B cell (primary cell): ENCODE results near the gene TGM3. TPM values are rescaled to one million over a fixed set of nuclear protein-coding genes. Genes with fewer than 3 reads are reported as not detected.
A peak's percentile ranks its signal among the peaks of the same experiment; 100 is the strongest.

Experiments used
- ATAC-seq: fragments of 200-7000 bp; cut with Tn5 transposase; one replicate; pipeline ENCODE4 v1.10.0; 2021; ENCODE audit warnings: low read depth, mild to moderate bottlenecking, moderate number of reproducible peaks, moderate library complexity
- CTCF ChIA-PET: fragments of 350-600 bp; sonication (Branson Sonifier 250); formaldehyde crosslinking; loops from one replicate; lab custom pipeline; 2021; ENCODE audit warnings: antibody characterized with exemption, inconsistent platforms; lab: Charles Lee
- POLR2A ChIA-PET: fragments of 350-600 bp; sonication (Branson Sonifier 250); formaldehyde crosslinking; loops from one replicate; lab custom pipeline; 2021; ENCODE audit warnings: antibody characterized with exemption; lab: Charles Lee
- DNase-seq: peaks from one replicate; pipeline ENCODE4 v3.0.0; 2013
- H2AFZ ChIP-seq: 2 replicates; pipeline ENCODE4 v1.6.1; 2012; ENCODE audit warnings: mild to moderate bottlenecking, low read depth, low read length; ENCODE audit not compliant: insufficient read depth, poor library complexity, severe bottlenecking
- H3K27ac ChIP-seq, 2 donors: 1 replicate in 1 of 2; 2 replicates in 1 of 2; pipeline ENCODE4 v1.5.1; 2012 to 2013; ENCODE audit warnings: low read length in 2 of 2, mild to moderate bottlenecking in 2 of 2, moderate library complexity in 1 of 2
- H3K27me3 ChIP-seq, 4 experiments: fragments of 200-600 bp in 1 of 4; sonication (generic) in 1 of 4; replicated peaks in 1 of 4; 1 replicate in 2 of 4; 2 replicates in 2 of 4; pipeline versions ENCODE4 v1.6.1 to v1.7.0; 2013 to 2016; ENCODE audit warnings: low read length in 3 of 4, mild to moderate bottlenecking in 2 of 4, mixed read lengths in 1 of 4, moderate library complexity in 1 of 4; ENCODE audit not compliant: insufficient read depth in 4 of 4, control insufficient read depth in 3 of 4; ENCODE audit errors: control extremely low read depth in 1 of 4
- H3K36me3 ChIP-seq, 2 experiments: replicated peaks in 1 of 2; 1 replicate in 1 of 2; 2 replicates in 1 of 2; pipeline versions ENCODE4 v1.6.1 to v1.7.1; 2013; ENCODE audit warnings: low read length in 1 of 2; ENCODE audit not compliant: insufficient read depth in 2 of 2, control insufficient read depth in 1 of 2; ENCODE audit errors: control extremely low read depth in 1 of 2, extremely low read depth in 1 of 2
- H3K4me1 ChIP-seq, 2 donors: fragments of 200-600 bp in 1 of 2; sonication (generic) in 1 of 2; 1 replicate in 1 of 2; 2 replicates in 1 of 2; pipeline versions ENCODE4 v1.5.1 to v1.6.1; 2013 to 2017; ENCODE audit warnings: low read length in 2 of 2; ENCODE audit not compliant: control insufficient read depth in 2 of 2, insufficient read depth in 2 of 2
- H3K4me2 ChIP-seq: replicated peaks from 2 replicates; pipeline ENCODE3; 2012; ENCODE audit warnings: mild to moderate bottlenecking, low read depth, low read length; ENCODE audit not compliant: poor library complexity, severe bottlenecking
- H3K4me3 ChIP-seq, 5 experiments: fragments of 200-600 bp in 1 of 5; sonication (generic) in 1 of 5; 1 replicate in 3 of 5; 2 replicates in 2 of 5; pipeline versions ENCODE4 v1.5.1 to v1.7.0; 2011 to 2016; ENCODE audit warnings: low read length in 4 of 5, mild to moderate bottlenecking in 4 of 5, low read depth in 2 of 5, control low read depth in 1 of 5, moderate library complexity in 1 of 5; ENCODE audit not compliant: insufficient read depth in 1 of 5; ENCODE audit errors: control extremely low read depth in 1 of 5, extremely low read depth in 1 of 5
- H3K79me2 ChIP-seq: fragments of 200-600 bp; sonication (generic); one replicate; pipeline ENCODE4 v1.6.0; 2016; ENCODE audit warnings: low read length; ENCODE audit not compliant: control insufficient read depth, insufficient read depth
- H3K9ac ChIP-seq: fragments of 200-600 bp; sonication (generic); 2 replicates; pipeline ENCODE4 v1.6.1; 2017; ENCODE audit warnings: mild to moderate bottlenecking, low read length, moderate library complexity
- H3K9me3 ChIP-seq, 3 donors: one replicate each; pipeline versions ENCODE4 v1.6.1 to v1.7.1; 2013; ENCODE audit warnings: low read length in 2 of 3; ENCODE audit not compliant: control insufficient read depth in 2 of 3, insufficient read depth in 1 of 3; ENCODE audit errors: control extremely low read depth in 1 of 3
- H4K20me1 ChIP-seq: 2 replicates; pipeline ENCODE4 v1.6.0; 2012; ENCODE audit warnings: mild to moderate bottlenecking, low read length; ENCODE audit not compliant: insufficient read depth, control insufficient read depth, poor library complexity, severe bottlenecking
- H3K27ac Mint-ChIP-seq: one replicate; pipeline ENCODE4 v1.8.0; 2021; ENCODE audit warnings: mixed read lengths
- H3K27me3 Mint-ChIP-seq: one replicate; pipeline ENCODE4 v1.8.0; 2021; ENCODE audit warnings: mixed read lengths
- H3K4me1 Mint-ChIP-seq: one replicate; pipeline ENCODE4 v1.8.0; 2021; ENCODE audit warnings: mixed read lengths
- H3K4me3 Mint-ChIP-seq: one replicate; pipeline ENCODE4 v1.8.0; 2021; ENCODE audit warnings: mixed read lengths
- H3K9me3 Mint-ChIP-seq: one replicate; pipeline ENCODE4 v1.8.0; 2022; ENCODE audit warnings: mixed read lengths; ENCODE audit not compliant: insufficient read depth
- EZH2 ChIP-seq: IDR thresholded peaks from 2 replicates; pipeline ENCODE4 v1.6.1; 2012; ENCODE audit warnings: borderline replicate concordance, low read depth, mild to moderate bottlenecking, moderate library complexity, low read length; ENCODE audit not compliant: insufficient read depth, poor library complexity, severe bottlenecking
- WGBS: methylation state at CpG from one replicate; pipeline ENCODE4 v1.1.5; 2013; ENCODE audit warnings: missing lambda C conversion rate; ENCODE audit not compliant: insufficient coverage; 5-methylcytosine and 5-hydroxymethylcytosine counted together
- intact Hi-C: fragments of 100-400 bp; cut with micrococcal nuclease; formaldehyde crosslinking; loops from one replicate; pipeline ENCODE4 v1.10.0; 2022
- polyA plus RNA-seq: library from polyadenylated mRNA; depleted of rRNA; stranded (reverse); fragments of >200 nt; gene quantifications from 2 replicates; pipeline ENCODE4 v1.2.3, GENCODE V29; 2012
- total RNA-seq, 2 donors: library from RNA; stranded (reverse); fragments of 120-200 nt in 1 of 2; gene quantifications; 1 replicate in 1 of 2; 2 replicates in 1 of 2; pipeline versions ENCODE4 v1.2.3 to v1.2.4, GENCODE V29; 2013 to 2022
- TF ChIP-seq, protein P1 (sequence below): fragments of 200-600 bp; IDR thresholded peaks from one replicate; pipeline ENCODE4 v1.8.0; 2022; ENCODE audit warnings: antibody characterized with exemption, mild to moderate bottlenecking

Gene TGM3
- total and polyA plus RNA-seq, 2 donors (not counting 1 experiment from before 2014, with no cell fraction given), result not detected

DNA sequence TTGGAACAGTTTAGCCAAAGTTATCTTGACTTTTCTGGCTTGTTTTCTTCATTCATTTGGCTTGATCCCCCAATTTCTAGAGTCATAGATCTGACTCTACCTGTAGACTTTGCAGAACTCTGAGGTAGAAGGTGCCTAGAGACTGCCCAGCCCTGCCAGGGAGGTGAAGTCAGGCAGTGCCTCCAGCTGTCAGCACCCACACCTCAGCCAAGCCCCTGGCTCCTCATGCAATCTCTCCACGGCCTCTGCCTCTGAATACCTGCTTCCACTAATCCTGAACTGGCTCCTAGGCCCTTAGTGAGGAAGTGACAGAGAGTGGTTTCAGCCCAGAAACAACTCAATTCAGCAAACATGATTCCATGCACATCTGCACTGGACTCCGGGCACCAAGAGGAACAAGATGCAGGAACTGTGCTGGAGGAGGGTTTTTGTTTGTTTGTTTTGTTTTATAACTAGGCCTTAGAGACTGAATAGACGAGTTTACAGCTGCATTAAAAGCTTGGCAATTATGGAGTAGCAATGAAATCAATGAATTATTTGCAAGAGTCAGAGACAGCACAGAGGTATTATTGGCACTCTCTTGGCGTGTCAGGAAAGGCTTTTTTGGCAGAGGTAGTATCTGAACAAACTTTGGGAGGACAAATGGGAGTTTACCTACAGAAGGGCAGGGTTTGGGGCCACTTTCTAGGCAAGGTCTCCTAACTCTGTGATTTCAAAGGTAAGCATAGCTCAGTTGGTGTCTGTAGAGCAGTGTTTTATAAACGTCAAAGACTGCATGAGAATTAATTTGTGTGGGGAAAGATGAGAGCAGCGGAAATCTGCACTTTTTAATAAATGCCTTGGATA, 25.2 kb downstream of the TGM3 start:
- no peaks in the 10 kb centered on the region for H3K79me2 ChIP-seq
- no peak for DNase-seq
- no peak for TF ChIP-seq EZH2
- TF ChIP-seq, protein P1, sequence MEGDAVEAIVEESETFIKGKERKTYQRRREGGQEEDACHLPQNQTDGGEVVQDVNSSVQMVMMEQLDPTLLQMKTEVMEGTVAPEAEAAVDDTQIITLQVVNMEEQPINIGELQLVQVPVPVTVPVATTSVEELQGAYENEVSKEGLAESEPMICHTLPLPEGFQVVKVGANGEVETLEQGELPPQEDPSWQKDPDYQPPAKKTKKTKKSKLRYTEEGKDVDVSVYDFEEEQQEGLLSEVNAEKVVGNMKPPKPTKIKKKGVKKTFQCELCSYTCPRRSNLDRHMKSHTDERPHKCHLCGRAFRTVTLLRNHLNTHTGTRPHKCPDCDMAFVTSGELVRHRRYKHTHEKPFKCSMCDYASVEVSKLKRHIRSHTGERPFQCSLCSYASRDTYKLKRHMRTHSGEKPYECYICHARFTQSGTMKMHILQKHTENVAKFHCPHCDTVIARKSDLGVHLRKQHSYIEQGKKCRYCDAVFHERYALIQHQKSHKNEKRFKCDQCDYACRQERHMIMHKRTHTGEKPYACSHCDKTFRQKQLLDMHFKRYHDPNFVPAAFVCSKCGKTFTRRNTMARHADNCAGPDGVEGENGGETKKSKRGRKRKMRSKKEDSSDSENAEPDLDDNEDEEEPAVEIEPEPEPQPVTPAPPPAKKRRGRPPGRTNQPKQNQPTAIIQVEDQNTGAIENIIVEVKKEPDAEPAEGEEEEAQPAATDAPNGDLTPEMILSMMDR, result no peak
- intact Hi-C loops, result no loop called here
- no peak overlapping the region for H3K4me3 Mint-ChIP-seq
- peaks cover 0 to 6% (median 0%) of the 10 kb centered on the region in 3 donors for H3K9me3 ChIP-seq
- no peaks in the 10 kb centered on the region for H4K20me1 ChIP-seq
- no peak overlapping the region for H3K27ac ChIP-seq
- no peak overlapping the region for H3K9ac ChIP-seq
- no peaks in the 10 kb centered on the region for H3K4me1 Mint-ChIP-seq
- H2AFZ ChIP-seq, result no peak overlapping the region
- H3K9me3 Mint-ChIP-seq, result peaks cover 5% of the 10 kb centered on the region
- no peaks in the 10 kb centered on the region for H3K4me1 ChIP-seq
- no peak for ATAC-seq
- no peak overlapping the region for H3K4me3 ChIP-seq
- CTCF ChIA-PET, result no interaction called here
- H3K36me3 ChIP-seq, result no peaks in the 10 kb centered on the region
- POLR2A ChIA-PET, result no interaction called here
- H3K27ac Mint-ChIP-seq, result no peak overlapping the region
- no peak overlapping the region for H3K4me2 ChIP-seq
- peaks cover 0 to 10% (median 6%) of the 10 kb centered on the region in 4 experiments for H3K27me3 ChIP-seq
- 83% methylated on average over 5 of the region's 6 CpGs for WGBS
- peaks cover 23% of the 10 kb centered on the region for H3K27me3 Mint-ChIP-seq

DNA sequence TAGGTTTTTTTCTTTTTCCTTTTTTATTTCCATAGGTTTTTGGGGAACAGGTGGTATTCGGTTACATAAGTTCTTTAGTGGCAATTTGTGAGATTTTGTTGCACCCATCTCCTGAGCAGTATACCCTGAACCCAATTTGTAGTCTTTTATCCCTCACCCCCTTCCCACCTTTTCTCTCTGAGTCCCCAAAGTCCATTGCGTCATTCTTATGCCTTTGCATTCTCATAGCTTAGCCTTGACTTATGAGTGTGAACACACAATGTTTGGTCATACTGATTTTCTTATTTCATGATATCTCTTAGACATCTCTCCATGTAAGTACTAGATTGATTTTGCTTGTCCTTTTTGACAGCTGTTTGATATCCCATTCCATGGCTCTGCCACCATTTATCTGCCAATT, 27.2 kb downstream of the TGM3 start:
- H3K27ac Mint-ChIP-seq, result peak overlapping the region; percentile 12
- no peak overlapping the region for H3K27ac ChIP-seq
- H2AFZ ChIP-seq, result no peak overlapping the region
- H3K4me3 Mint-ChIP-seq, result no peak overlapping the region
- H3K27me3 Mint-ChIP-seq, result peaks cover 28% of the 10 kb centered on the region
- ATAC-seq (no peak), DNase-seq (no peak)
- no peak overlapping the region for H3K9ac ChIP-seq
- H3K27me3 ChIP-seq, result peaks cover 0 to 14% (median 7%) of the 10 kb centered on the region in 4 experiments
- H3K4me1 Mint-ChIP-seq, result no peaks in the 10 kb centered on the region
- no peaks in the 10 kb centered on the region for H3K79me2 ChIP-seq
- no peaks in the 10 kb centered on the region for H3K36me3 ChIP-seq
- intact Hi-C loops, result no loop called here
- WGBS, result no CpG with 5 or more reads among the region's 2 CpGs
- peaks cover 5% of the 10 kb centered on the region for H3K9me3 Mint-ChIP-seq
- H3K4me3 ChIP-seq, result no peak overlapping the region
- no peaks in the 10 kb centered on the region for H4K20me1 ChIP-seq
- H3K4me1 ChIP-seq, result no peaks in the 10 kb centered on the region
- TF ChIP-seq, protein P1, result no peak
- TF ChIP-seq EZH2, result no peak
- POLR2A ChIA-PET, result no interaction called here
- peaks cover 0 to 4% (median 0%) of the 10 kb centered on the region in 3 donors for H3K9me3 ChIP-seq
- H3K4me2 ChIP-seq, result no peak overlapping the region
- CTCF ChIA-PET, result no interaction called here
